NCI-H187 (cell line): ENCODE measurements around the gene KIAA1217.

Experiments
- DNase-seq, 2 experiments: peaks; one replicate each; lab custom pipeline; 2025; lab: John Stamatoyannopoulos, UW

Gene KIAA1217

DNA sequence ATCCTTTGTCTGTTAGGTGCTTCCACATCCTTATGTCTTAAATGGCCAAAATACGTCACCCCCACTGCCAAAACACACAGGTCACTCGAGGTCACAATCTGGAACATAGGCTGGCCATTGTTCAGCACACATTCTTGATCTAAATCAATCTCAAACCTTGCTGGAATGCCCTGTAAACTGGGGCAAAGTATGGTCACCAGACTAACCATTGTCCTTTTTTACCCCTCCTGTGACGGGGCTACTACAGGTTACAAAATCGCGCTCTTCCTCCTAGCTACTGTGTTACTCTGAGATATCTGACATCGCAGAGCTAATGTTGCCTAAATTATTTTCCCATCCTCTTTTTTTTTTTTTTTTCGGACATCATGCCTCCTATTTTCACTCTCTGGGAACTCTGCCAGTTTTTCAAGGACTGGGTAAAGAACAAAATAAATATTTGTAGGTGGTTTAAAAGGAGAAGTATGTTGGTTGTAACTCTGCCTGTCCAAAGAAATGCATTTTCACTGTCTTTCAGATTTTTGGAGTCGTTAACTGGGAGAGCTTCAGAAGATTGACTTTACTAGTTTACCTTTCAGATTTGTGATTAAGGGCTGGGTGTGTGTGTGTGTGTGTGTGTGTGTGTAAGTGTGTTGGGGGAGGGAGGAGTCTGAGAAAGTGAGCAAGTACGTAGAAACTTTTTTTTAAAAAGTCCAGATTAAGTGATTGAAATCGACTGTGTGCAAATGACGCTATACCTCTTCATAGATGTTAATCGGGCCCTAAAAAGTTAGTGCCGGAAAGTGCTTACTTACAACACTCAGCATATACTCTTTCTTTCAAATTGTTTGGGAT is 942 bp upstream of the KIAA1217 start:
- peak in 1 of 2 experiments; percentile 8 for DNase-seq

DNA sequence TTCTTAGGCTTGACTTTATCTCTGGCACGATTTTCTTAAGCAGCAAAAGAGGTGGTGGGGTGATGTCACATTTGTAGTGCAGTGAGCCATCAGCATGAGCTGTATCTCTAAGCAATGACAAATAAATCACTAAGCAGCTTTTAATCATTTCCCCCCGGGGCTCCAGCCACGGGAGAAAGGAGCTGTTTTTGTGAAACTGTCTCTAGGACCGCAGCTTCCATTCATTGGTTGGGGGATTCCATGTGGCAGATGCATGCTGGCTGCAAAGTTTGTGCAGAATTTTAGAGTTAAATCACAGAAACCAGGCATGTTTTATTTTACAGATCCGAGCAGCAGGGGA is 464 bp downstream of the KIAA1217 start:
- no peak for DNase-seq

- DNase-seq, result no peak
Observed at GRCh38 chr10:24209946-24210491, 1.1 kb downstream of the KIAA1217 start.

DNA sequence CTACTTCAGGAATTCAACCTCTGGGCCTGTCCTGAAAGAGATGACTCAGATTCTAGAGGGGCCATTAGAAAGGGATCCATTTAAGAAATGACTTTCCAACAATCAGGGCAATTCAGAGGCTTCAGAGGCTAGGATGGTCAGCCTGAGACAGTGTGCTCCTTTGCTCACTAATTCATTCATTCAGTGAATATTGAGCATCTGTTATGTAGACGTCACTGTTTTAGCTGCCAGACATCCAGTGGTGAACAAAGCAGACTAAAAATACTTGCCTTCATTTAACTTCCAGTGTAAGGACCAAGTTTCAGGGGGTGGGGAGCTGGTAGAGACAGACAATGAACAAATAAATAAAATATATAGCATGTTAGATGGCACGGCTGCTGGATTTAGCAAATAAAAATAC is 1.6 kb downstream of the KIAA1217 start:
- DNase-seq, result no peak

- peak; percentile 18 to 20 for DNase-seq
Observed at GRCh38 chr10:24213266-24213665, 4.3 kb downstream of the KIAA1217 start.

GRCh38 chr10:24213881-24214280 is 4.9 kb downstream of the KIAA1217 start:
- DNase-seq, result no peak

- no peak for DNase-seq
Observed at GRCh38 chr10:24214762-24215161, 5.8 kb downstream of the KIAA1217 start.

- peak in 1 of 2 experiments; percentile 10 for DNase-seq
Observed at GRCh38 chr10:24215196-24215595, 6.3 kb downstream of the KIAA1217 start.

GRCh38 chr10:24215603-24216002 is 6.7 kb downstream of the KIAA1217 start:
- peak; percentile 55 to 83 for DNase-seq

DNA sequence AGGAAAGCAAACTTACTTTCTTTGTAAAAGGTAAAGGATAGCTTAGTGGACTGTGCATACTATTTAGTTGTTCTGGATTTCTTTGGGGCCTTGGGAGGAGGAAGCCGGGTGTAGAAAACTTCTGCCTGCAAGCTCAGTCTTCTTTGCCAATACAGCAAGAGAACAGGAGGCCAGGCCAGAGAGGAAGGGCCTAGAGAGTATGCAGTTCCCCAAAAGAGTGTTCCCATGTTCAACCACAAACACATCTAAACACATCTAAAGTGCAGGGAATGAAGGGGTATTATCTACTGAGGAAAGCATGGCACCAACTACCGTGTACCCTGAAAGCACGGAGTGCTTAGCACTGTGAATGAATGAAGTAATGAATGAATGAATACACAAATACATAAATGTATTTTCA is 11.0 kb downstream of the KIAA1217 start:
- no peak for DNase-seq

DNA sequence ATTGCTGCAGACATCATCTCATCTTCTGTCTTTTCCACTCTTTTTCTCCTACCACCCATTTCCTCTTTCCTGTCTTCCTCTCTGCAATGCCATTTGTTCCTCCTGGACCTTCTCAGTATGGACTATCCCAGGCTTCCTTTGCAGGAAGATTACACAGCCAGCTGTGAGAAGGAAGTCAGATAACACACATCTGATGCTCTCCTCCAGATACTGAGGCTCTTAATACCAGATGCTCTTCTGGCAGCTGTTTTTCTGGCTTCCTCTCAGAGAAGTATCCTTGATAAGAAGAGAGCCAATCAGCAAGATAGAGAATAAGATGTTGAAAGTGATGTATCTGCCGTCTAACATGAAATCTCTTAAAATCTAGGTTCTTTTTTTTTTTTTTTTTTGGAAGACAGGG is 14.4 kb downstream of the KIAA1217 start:
- DNase-seq, result no peak

- DNase-seq, result no peak
Observed at GRCh38 chr10:24223953-24224352, 15.0 kb downstream of the KIAA1217 start.

- DNase-seq, result no peak
Observed at GRCh38 chr10:24228642-24229041, 19.7 kb downstream of the KIAA1217 start.

GRCh38 chr10:24229909-24230308 is 21.0 kb downstream of the KIAA1217 start:
- no peak for DNase-seq

DNA sequence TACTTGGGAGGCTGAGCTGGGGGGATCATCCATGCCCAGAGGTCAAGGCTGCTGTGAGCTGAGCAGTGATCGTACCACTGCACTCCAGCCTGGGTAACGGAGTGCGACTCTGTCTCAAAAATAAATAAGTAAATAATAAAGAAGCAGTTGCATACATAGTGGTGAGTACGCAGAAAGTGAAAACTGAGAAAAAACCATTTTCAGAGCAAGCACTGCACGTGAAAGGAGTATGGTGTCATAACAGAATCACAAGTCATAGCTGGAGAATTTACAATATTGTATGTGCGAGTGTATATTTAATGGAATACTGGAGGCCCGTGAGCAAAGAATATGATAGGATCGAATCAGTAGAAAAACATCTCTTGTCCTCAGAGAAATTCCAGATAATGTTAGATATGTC is 22.3 kb downstream of the KIAA1217 start:
- no peak for DNase-seq

- DNase-seq, result no peak
Observed at GRCh38 chr10:24234784-24235183, 25.8 kb downstream of the KIAA1217 start.

DNA sequence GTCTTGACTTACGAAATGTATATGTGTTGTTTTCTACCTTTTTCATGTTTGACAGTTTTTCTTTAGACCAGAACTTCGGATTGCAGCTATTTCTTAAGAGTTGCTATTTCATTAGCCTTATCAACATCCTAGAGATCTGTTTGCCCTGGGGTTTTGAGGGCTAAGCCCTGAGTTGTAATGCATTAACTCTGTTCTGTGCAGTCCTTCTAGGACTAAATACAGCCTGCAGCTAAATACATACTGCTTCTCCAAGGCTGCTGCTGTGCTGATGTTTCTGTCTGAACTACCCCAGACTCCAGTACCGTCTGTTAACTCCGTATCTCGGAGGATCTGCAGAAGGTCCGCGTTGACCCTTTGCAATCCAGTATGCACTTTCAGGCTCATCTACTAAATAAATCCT is 26.5 kb downstream of the KIAA1217 start:
- DNase-seq, result no peak

GRCh38 chr10:24237801-24238395 is 29.0 kb downstream of the KIAA1217 start:
- DNase-seq, result no peak

DNA sequence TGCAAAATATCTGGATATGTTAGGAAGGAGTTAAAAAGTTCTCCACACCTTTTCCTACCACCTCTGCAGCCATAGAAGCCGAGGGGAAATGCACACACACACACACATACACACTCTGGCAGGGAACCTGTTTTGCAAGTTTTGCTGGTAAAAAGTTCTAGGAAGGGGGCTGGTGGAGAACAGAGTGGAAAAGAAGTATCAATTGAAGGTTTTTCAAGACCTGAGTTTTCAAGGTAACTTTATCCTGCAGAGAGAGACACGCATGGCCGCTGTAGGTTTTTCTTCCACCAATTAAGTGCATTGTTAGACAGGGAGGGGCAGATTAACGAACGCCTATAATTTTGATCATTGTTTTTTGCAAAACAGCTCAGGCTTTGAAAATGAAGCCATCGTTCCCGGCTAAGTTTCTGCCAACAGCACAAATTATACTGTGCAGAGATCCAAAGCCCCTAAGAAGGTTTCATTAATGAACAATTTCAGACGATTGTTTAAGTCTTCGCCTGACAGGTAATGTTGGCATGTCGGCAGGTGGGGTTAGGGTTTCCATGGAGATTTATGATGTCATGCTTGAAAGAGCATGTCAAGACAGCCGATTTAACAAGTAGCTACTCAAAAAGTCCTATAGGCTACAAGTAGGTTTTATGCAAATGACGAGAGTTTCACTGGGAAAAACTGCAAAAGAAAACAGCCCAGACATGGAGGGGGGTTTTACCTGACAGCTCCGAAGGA is 29.7 kb downstream of the KIAA1217 start:
- DNase-seq, result no peak

DNA sequence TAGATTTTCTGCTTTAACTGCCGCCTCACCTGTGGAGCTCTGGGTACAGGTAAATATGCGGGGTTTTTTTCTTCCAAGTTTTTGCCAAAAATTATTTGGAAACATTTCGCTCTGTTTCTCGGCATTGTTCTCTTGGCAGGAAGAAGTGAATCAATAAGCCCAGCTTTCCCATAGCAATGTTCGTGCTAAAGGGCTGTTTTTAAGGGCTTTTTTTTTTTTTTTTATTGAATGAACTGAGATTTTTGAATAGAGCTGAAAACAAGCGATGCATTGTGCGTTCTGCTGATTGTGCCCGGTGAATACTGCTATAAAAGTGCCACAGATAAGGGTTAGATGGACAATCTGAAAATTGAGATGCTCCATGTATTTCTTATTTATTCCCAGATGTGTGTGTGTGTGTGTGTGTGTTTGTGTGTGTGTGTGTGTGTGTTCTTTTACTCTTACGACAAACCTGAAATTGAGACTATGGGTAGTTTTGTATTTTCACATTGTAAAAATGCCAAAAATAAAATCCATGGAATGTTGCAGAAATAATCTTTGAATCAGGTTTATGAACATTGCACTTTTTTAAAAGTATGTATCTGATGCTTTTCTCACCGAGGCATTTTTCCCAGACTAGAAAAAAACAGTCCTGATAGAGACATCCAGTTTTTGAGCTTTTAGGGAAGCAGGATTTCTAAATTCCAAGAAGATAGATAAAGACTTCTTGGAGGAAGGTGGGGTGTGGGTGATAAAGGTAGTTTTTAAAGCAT is 30.5 kb downstream of the KIAA1217 start:
- no peak for DNase-seq

GRCh38 chr10:24240041-24240751 is 31.3 kb downstream of the KIAA1217 start:
- no peak for DNase-seq
